ENCODE data around the gene ALDH1B1.

DNA sequence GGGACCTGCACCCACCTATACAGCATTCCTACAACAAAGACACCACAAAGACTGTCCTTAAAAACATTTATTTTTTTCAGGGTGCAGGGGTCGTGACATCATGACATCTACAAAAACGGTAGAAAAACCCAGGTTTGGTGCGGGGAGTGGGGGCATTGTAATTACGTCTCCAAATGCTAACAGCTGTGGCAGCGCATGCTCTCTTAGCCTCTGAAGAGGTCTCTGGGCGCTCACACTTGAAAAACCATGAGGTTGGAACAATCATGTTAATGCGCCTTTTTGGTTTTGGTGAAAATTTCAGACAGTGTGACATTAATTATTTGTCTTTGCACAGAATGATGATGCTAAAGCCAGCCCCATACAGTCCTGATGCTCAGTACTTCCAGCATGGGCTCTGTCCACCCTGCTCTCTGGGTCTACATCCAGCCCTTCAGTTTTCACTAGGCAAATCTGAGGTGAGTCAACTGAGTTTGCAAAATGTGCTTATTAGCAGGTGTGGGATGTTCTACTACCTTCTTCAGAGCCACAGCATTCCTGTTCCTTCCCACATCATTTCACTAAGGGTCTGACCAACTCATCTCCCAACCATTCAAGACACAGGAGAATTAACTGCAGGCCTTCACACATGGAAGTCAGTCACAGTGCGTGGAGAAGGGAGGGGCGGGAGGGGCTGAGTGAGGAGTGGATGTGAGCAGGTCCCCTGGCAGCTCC lies 14.1 kb downstream of the ALDH1B1 start:
- TF ChIP-seq POLR2A (IDR thresholded peaks at IDR 0.05), result no peak
- TF ChIP-seq, protein P1, sequence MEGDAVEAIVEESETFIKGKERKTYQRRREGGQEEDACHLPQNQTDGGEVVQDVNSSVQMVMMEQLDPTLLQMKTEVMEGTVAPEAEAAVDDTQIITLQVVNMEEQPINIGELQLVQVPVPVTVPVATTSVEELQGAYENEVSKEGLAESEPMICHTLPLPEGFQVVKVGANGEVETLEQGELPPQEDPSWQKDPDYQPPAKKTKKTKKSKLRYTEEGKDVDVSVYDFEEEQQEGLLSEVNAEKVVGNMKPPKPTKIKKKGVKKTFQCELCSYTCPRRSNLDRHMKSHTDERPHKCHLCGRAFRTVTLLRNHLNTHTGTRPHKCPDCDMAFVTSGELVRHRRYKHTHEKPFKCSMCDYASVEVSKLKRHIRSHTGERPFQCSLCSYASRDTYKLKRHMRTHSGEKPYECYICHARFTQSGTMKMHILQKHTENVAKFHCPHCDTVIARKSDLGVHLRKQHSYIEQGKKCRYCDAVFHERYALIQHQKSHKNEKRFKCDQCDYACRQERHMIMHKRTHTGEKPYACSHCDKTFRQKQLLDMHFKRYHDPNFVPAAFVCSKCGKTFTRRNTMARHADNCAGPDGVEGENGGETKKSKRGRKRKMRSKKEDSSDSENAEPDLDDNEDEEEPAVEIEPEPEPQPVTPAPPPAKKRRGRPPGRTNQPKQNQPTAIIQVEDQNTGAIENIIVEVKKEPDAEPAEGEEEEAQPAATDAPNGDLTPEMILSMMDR (IDR thresholded peaks at IDR 0.05), result no peak
